SU-DHL-6 (cell line): ENCODE measurements around the gene SBK3.
"Not testable (repeated sequence)": the region's sequence is repeated elsewhere in the genome, so short reads cannot be mapped to it uniquely, and the experiment has no call there.

Experiments
- H2AFZ ChIP-seq: fragments of 200-600 bp; sonication (generic); 2 replicates; pipeline ENCODE4 v1.6.1; 2014; ENCODE audit warnings: low read depth, mild to moderate bottlenecking, moderate library complexity, mixed read lengths, antibody characterized with exemption, low read length; ENCODE audit not compliant: severe bottlenecking
- H3F3A ChIP-seq: fragments of 200-600 bp; shearing (Covaris generic); 2 replicates; pipeline ENCODE4 v1.6.0; 2016; ENCODE audit warnings: antibody characterized with exemption, mild to moderate bottlenecking; ENCODE audit not compliant: insufficient read depth
- H3K27ac ChIP-seq: fragments of 200-600 bp; sonication (generic); 2 replicates; pipeline ENCODE4 v1.5.1; 2016; ENCODE audit warnings: low read depth, mild to moderate bottlenecking, low read length, moderate library complexity, mixed read lengths
- H3K27me3 ChIP-seq: fragments of 200-600 bp; sonication (generic), shearing (Covaris generic); 2 replicates; pipeline ENCODE4 v1.6.0; 2014; ENCODE audit warnings: mild to moderate bottlenecking, low read length
- H3K36me3 ChIP-seq: fragments of 200-600 bp; sonication (generic); 2 replicates; pipeline ENCODE4 v1.6.1; 2014; ENCODE audit warnings: mild to moderate bottlenecking, low read length, mixed read lengths
- H3K4me2 ChIP-seq: fragments of 300-600, 200-600 bp; shearing (Covaris generic), sonication (generic); 2 replicates; pipeline ENCODE4 v1.6.0; 2014; ENCODE audit warnings: low read length, low read depth, mild to moderate bottlenecking; ENCODE audit not compliant: poor library complexity, severe bottlenecking
- H3K4me3 ChIP-seq: fragments of 200-600 bp; sonication (generic); 2 replicates; pipeline ENCODE4 v1.5.1; 2014; ENCODE audit warnings: antibody characterized with exemption, low read length, mild to moderate bottlenecking, mixed read lengths; ENCODE audit not compliant: insufficient read depth, poor library complexity, severe bottlenecking
- H3K79me2 ChIP-seq: fragments of 200-600 bp; sonication (generic); 2 replicates; pipeline ENCODE4 v1.6.1; 2014; ENCODE audit warnings: mild to moderate bottlenecking, low read length, moderate library complexity; ENCODE audit not compliant: insufficient read depth
- H3K9ac ChIP-seq: fragments of 200-600 bp; sonication (generic); 2 replicates; pipeline ENCODE4 v1.7.0; 2014; ENCODE audit warnings: mild to moderate bottlenecking, low read length
- H3K9me2 ChIP-seq: fragments of 200-600 bp; sonication (generic); replicated peaks from 2 replicates; pipeline ENCODE4 v1.6.1; 2014; ENCODE audit warnings: low read length; ENCODE audit not compliant: insufficient read depth
- H3K9me3 ChIP-seq: fragments of 200-600 bp; sonication (generic); 2 replicates; pipeline ENCODE4 v1.6.1; 2014; ENCODE audit warnings: low read length, mixed read lengths; ENCODE audit not compliant: insufficient read depth
- H4K20me1 ChIP-seq: fragments of 200-600 bp; sonication (generic); 2 replicates; pipeline ENCODE4 v1.6.1; 2014; ENCODE audit warnings: low read depth, mild to moderate bottlenecking, antibody characterized with exemption, low read length, moderate library complexity, mixed read lengths
- EZH2phosphoT487 ChIP-seq: fragments of 200-600 bp; sonication (generic), shearing (Covaris generic); conservative IDR thresholded peaks from 2 replicates; pipeline ENCODE4 v1.6.1; 2018; ENCODE audit warnings: mild to moderate bottlenecking, antibody characterized with exemption, low read length, moderate library complexity, mixed read lengths
- TF ChIP-seq, protein P1 (sequence below): fragments of 200-600 bp; sonication (generic); IDR thresholded peaks from one replicate; pipeline ENCODE4 v1.5.1; 2017; ENCODE audit warnings: antibody characterized with exemption, mild to moderate bottlenecking, low read length, moderate library complexity; ENCODE audit not compliant: insufficient read depth, poor library complexity, severe bottlenecking

SBK3 gene

DNA sequence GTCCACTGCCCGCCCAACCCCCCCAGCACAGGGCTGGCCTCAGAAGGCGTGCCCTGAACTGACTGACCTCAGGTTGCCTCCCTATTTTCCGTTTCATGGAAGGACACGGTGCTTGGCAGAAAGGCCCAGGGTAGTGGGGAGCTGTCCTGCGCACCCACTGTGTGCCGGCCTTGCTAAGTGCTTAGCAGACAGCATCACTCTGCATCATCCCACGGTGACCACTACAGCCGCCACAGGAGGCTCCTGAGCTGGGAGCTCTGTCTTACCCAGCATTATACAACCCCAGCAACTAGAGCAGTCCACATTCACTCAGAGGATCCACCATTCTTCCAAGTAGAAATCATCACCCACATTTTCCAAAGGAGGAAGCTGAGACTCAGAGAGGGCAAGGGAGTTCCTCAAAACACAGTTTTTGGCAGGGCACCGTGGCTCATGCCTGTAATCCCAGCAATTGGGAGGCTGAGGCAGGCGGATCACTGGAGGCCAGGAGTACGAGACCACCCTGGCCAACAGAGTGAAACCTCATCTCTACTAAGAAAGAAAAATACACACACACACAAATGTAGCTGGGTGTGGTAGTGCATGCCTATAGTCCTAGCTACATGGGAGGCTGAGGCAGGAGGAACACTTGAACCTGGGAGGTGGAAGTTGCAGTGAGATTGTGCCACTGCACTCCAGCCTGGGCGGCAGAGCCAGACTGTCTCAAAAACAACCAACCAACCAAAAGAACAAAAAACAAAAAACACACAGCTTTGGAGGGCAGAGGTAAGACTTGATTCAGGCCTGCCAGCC is 10.0 kb downstream of the SBK3 start:
- H3K27me3 ChIP-seq: no peaks in the 10 kb centered on the region
- no peak overlapping the region for H3K9ac ChIP-seq
- TF ChIP-seq EZH2phosphoT487: no peak
- TF ChIP-seq, protein P1, sequence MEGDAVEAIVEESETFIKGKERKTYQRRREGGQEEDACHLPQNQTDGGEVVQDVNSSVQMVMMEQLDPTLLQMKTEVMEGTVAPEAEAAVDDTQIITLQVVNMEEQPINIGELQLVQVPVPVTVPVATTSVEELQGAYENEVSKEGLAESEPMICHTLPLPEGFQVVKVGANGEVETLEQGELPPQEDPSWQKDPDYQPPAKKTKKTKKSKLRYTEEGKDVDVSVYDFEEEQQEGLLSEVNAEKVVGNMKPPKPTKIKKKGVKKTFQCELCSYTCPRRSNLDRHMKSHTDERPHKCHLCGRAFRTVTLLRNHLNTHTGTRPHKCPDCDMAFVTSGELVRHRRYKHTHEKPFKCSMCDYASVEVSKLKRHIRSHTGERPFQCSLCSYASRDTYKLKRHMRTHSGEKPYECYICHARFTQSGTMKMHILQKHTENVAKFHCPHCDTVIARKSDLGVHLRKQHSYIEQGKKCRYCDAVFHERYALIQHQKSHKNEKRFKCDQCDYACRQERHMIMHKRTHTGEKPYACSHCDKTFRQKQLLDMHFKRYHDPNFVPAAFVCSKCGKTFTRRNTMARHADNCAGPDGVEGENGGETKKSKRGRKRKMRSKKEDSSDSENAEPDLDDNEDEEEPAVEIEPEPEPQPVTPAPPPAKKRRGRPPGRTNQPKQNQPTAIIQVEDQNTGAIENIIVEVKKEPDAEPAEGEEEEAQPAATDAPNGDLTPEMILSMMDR: no peak
- no peak overlapping the region for H3K4me3 ChIP-seq
- H3K9me3 ChIP-seq: no peaks in the 10 kb centered on the region
- no peak overlapping the region for H3K4me2 ChIP-seq
- H3F3A ChIP-seq: no peaks in the 10 kb centered on the region
- no peaks in the 10 kb centered on the region for H3K36me3 ChIP-seq
- H3K79me2 ChIP-seq: no peaks in the 10 kb centered on the region
- no peak overlapping the region for H2AFZ ChIP-seq
- no peaks in the 10 kb centered on the region for H3K9me2 ChIP-seq
- no peak overlapping the region for H3K27ac ChIP-seq
- no peaks in the 10 kb centered on the region for H4K20me1 ChIP-seq

DNA sequence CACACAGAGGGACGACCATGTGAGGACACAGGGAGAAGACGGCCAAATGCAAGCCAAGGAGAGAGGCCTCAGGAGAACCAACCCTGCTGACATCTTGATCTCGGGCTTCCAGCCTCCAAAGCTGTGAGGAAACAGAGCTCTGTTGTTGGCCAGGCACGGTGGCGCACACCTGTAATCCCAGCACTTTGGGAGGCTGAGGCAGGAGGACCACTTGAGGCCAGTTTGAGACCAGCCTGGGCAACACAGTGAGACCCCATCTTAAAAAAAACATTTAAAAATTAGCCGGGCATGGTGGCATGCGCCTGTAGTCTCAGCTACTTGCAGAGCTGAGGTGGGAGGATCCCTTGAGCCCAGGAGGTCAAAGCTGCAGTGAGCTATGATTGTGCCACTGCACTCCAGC is 11.1 kb downstream of the SBK3 start:
- not testable (repeated sequence) for H3F3A ChIP-seq, H3K4me3 ChIP-seq, H3K4me2 ChIP-seq, H2AFZ ChIP-seq, H3K27me3 ChIP-seq, H3K9ac ChIP-seq, H3K9me2 ChIP-seq, H4K20me1 ChIP-seq, H3K79me2 ChIP-seq, H3K27ac ChIP-seq, H3K36me3 ChIP-seq, H3K9me3 ChIP-seq

DNA sequence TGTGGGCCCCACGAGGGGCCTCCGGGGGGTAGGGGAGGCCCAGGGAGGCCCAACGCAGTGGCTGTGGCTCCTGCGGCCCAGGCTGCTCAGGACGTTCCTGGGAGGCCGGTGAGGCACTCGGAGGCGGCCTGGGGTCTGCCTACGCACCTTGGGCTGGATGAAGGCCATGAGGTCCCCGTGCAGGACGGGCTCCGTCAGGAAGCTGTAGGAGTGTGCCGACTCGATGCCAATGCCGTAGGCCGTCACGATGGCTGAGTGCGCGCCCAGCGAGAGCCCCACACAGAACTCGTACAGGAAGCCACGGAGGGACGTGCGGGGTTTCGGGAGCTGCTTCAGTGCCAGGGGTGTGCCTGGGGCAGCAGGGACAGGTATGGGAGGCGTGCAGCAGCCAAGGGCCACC is 14.3 kb downstream of the SBK3 start:
- no peaks in the 10 kb centered on the region for H3K9me2 ChIP-seq
- no peaks in the 10 kb centered on the region for H3K79me2 ChIP-seq
- no peak overlapping the region for H3K9ac ChIP-seq
- no peak overlapping the region for H2AFZ ChIP-seq
- H3K27me3 ChIP-seq: no peaks in the 10 kb centered on the region
- H3K27ac ChIP-seq: no peak overlapping the region
- no peaks in the 10 kb centered on the region for H3K36me3 ChIP-seq
- H3F3A ChIP-seq: no peaks in the 10 kb centered on the region
- H3K4me2 ChIP-seq: no peak overlapping the region
- TF ChIP-seq EZH2phosphoT487: no peak
- TF ChIP-seq, protein P1: no peak
- H3K4me3 ChIP-seq: no peak overlapping the region
- no peaks in the 10 kb centered on the region for H4K20me1 ChIP-seq
- no peaks in the 10 kb centered on the region for H3K9me3 ChIP-seq

DNA sequence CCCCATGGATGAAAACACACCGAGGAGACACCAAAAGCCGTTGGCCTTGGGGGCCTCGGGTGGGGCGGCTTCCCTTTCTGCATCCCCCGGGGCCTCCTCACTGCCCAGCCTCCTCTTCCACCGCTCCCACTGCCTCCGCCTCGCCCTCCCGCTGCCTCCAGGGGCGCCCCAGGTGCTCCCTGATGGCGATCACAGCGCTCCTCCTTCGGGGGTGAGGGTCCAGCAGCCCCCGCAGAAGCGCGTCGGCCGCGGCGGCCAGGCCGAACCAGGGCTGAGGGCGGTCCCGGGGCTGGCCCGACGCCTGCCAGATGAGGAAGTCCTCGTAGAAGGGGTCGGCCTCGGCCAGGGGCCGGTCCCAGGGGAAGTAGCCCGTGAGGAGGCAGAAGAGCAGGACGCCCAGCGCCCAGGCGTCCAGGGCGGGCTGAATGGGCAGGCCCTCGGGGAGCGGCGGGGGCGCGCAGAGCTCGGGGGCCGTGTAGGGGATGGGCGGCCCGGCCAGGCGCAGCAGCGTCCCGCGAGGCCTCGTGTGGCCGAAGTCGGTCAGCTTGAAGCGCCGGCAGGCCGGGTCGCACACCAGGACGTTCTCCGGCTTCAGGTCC is 15.6 kb downstream of the SBK3 start:
- H3K4me3 ChIP-seq: no peak overlapping the region
- no peak overlapping the region for H3K4me2 ChIP-seq
- no peaks in the 10 kb centered on the region for H3K27me3 ChIP-seq
- H3F3A ChIP-seq: no peaks in the 10 kb centered on the region
- no peak overlapping the region for H2AFZ ChIP-seq
- no peaks in the 10 kb centered on the region for H3K9me2 ChIP-seq
- H3K9me3 ChIP-seq: no peaks in the 10 kb centered on the region
- TF ChIP-seq, protein P1: no peak
- no peak overlapping the region for H3K27ac ChIP-seq
- H4K20me1 ChIP-seq: no peaks in the 10 kb centered on the region
- H3K36me3 ChIP-seq: no peaks in the 10 kb centered on the region
- no peaks in the 10 kb centered on the region for H3K79me2 ChIP-seq
- H3K9ac ChIP-seq: no peak overlapping the region
